Endometrial microvascular endothelial cells (primary cell): Measurements from ENCODE around the gene INPP5D. TPM values are rescaled to one million over a fixed set of nuclear protein-coding genes. Genes with fewer than 3 reads are reported as not detected.

Source experiments
- in situ Hi-C: cut with HindIII; loops from 2 replicates; pipeline ENCODE4 v1.10.0; 2017; ENCODE audit warnings: low sequenced_read_pairs, low pct_unique_long_range_greater_than_20kb; ENCODE audit errors: inconsistent ontology term
- total RNA-seq: library from RNA; depleted of rRNA; stranded (reverse); fragments of >200 nt; gene quantifications from one replicate; pipeline ENCODE4 v1.2.3, GENCODE V29; 2015; ENCODE audit errors: inconsistent ontology term

Gene INPP5D
- total RNA-seq, 1 donor from 2014 or later, result 17.1 TPM

DNA sequence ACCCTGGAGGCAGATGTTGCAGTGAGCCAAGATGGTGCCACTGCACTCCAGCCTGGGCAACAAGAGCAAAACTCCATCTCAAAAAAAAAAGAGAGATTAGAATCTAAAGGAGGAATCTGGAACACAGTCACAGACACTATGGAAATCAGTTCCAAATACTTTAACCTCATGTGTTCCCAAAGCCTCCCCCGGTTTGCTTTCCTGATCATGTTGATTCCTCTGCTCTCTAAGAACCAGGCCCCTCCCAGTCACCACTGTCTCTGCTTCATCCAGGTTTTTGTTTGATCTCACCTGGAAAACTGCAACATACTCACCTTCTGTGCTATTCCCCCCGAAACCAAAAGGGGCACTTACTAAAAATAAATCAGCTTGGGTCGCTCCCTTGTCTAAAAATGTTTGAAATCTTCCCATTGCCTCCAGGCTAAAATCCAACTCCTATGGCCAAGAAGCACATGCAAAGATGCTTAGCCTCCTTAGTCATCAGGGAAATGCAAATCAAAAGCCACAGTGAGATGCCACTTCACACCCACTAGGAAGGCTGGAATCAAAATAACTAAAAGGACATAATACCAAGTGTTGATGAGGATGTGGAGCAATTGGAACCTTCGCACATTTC lies 33.8 kb upstream of the INPP5D start:
- in situ Hi-C loops, result no loop called here

DNA sequence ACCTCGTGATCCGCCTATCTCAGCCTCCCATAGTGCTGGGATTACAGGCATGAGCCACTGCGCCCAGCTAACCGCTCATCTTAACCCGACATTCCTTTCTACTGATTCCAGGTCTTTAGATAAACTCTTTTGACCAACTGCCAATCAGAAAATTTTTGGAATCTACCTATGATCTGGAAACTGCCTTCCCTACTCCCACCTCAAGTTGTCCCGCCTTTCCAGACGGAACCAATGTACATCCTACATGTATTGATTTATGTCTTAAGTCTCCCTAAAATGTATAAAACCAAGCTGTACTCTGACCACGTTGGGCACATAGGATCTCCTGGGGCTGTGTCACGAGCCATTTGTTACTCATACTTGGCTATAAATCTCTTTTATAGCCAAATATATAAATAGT lies 30.8 kb upstream of the INPP5D start:
- in situ Hi-C loops, result no loop called here

DNA sequence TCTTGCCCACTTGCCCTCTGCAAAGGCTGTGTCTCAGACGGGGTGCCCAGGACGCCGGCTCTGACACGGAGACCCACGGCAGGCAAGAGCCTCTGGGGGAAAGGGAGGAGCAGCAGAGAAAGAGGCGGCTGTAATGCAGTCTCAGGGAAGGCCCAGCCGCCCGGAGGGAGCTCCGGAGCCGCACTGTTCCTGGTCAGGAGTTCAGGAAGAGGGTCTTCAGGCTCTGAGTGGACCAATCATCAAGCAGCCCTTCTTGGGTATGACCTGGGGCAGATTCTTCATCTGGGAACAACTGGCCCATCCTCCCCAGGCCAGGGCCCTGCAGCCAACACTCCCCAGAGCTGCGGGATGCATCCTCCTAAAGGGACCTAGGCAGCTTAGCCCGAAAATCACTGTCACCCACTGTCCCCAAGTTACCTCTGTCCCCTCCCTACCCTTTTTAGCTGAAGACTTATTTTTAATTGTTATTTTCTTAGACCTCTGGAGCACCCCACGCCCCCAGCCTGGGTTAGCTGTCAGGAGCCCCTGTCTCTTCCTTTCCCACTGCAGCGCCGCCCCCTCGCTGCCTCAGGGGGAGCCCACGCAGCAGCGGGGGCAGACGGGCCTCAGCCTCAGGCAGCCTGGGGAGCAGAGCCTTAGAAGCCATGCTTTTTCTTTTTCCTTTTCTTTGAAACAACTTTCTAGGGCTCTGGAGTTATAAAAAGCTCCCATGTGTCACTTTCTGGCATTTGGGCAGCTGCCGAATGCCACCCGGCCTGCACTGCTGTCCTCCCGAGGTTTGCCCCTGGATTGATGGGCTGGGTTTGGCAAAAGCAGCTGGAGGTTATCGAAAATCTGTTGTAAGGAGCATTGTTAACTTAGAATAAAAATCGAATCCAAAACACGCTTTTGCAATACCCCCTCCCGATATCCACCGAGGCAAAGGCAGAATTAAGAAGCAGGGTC lies 28.3 kb upstream of the INPP5D start:
- in situ Hi-C loops, result no loop called here

DNA sequence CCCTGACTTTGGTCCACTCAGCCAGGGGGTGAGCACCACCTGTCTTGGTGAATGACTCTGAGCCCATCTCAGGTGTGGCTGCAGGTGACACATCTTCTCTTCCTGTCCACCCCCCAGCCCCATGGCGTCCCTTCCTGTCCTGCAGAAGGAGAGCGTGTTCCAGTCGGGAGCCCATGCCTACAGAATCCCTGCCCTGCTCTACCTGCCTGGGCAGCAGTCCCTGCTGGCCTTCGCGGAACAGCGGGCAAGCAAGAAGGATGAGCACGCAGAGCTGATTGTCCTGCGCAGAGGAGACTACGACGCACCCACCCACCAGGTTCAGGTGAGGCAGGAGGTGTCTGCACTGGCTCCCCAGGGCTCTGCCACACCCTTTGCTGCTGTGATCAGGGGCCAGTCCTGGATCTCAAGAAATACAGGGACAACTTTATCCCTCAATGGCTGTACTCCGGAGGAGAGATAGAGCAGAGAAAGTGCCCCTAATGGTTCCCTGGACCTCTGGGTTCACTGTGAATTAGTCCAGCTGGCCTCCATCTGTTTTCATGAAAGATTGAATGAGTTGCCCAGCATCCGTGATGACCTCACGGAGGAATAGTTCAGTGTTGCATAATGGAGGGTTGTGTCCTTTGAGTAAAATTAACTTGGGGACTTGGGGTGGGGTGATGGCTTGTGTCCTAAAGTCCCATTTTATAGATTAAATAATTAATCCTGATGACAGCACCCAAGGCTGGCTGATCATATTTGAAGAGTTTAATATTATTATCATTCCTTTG lies 27.4 kb upstream of the INPP5D start, which contains the start of gene NEU2:
Gene NEU2 (plus strand): TSS at position 122 of the 770 bp plus-strand sequence. CDS start 0 bp downstream, at position 122.
- in situ Hi-C loops, result no loop called here

DNA sequence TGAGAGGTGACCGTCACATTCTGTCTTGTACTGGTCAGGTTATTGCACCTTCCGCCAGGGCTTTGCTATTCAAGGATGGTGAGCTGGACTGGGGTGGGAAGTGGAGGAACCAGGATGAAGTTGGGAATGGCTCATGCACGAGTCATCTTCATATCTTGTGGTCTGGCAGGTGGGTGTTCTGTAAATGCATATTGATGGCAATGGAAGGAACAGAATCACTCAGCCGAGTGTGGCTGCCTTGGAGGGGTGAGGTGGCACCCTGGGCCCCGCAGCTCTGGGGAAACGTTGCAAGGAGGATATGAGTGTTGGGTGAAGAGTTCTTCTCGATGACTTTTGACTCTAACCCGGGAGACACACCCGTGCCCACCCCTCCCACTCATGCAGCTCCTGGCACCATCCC lies 26.5 kb upstream of the INPP5D start:
- in situ Hi-C loops, result no loop called here

DNA sequence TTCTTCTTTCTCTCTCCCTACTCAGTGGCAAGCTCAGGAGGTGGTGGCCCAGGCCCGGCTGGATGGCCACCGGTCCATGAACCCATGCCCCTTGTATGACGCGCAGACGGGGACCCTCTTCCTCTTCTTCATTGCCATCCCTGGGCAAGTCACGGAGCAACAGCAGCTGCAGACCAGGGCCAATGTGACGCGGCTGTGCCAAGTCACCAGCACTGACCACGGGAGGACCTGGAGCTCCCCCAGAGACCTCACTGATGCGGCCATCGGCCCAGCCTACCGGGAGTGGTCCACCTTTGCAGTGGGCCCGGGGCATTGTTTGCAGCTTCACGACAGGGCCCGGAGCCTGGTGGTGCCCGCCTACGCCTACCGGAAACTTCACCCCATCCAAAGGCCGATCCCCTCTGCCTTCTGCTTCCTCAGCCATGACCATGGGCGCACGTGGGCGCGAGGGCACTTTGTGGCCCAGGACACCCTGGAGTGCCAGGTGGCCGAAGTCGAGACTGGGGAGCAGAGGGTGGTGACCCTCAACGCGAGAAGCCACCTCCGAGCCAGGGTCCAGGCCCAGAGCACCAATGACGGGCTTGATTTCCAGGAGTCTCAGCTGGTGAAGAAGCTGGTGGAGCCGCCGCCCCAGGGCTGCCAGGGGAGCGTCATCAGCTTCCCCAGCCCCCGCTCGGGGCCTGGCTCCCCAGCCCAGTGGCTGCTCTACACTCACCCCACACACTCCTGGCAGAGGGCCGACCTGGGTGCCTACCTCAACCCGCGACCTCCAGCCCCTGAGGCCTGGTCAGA lies 25.9 kb upstream of the INPP5D start:
- in situ Hi-C loops, result no loop called here

DNA sequence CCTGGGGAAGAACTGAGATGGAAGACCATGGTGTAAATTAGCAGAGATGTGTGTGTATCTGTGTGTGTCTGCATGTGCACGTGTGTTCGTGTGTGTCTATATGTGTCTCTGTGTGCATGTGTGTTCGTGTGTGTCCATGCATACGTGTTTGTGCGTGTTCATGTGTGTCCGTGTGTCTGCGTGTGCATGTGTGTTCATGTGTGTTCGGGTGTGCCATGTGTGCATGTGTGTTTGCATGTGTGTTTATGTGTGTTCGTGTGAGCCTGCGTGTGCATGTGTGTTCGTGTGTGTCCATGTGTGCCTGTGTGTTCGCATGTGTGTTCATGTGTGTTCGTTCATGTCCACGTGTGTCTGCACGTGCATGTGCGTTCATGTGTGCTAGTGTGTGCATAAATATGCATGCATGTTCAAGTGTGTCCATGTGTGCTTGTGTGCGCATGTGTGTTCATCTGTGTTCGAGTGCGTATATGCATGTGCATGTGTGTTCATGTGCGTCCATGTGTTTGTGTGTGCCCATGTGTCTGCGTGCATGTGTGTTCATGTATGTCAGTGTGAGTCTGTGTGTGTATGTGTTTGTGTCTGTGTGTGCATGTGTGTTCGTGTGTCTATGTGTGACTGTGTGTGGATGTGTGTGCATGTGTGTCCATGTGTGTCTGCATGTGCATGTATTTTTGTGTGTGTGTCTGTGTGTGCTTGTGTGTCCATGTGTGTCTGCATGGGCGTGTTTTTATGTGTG lies 24.5 kb upstream of the INPP5D start:
- in situ Hi-C loops, result no loop called here

DNA sequence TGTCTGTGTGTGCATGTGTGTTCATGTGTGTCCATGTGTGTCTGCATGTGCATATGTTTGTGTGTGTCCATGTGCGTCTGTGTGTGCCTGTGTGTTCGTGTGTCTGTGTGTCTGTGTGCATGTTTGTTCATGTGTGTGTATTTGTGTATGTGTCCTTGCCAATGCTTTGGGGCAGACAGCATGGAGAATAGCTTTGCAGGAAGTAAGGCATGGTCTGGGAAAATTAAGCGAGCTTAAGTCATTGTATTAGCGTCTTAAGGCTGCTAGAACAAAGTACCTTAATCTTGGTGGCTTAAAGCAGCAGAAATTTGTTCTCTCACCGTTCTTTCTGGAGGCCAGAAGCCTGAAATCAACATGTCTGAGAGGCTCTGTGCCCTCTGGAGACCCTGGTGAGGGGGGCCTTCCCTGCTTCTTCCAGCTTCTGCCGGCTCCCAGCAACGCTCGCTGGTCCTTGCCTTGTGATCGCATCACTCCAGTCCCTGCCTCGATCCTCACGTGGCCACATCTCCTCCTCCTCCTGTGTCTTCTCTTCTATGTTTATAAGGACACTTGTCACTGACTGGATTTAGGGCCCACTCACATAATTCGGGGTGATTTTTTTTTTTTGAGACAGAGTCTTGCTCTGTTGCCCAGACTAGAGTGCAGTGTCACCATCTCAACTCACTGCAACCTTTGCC lies 23.8 kb upstream of the INPP5D start:
- in situ Hi-C loops, result no loop called here

DNA sequence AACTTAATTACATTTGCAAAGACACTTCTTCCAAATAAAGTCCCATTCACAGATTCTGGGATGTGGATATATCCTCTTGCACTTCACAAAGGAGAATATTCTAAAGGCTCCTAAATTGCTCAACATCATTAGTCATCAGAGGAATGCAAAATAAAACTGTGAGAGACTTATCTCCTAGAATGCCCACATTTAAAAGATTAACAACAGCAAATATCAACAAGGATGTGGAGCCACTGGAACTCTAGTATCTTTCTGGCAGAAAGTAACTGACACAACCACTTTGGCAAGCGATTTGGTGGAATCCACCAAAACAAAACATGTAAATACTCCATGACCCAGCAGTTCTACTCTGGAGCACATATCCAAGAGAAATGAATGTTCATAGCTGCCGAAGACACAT lies 23.1 kb upstream of the INPP5D start:
- in situ Hi-C loops, result no loop called here

DNA sequence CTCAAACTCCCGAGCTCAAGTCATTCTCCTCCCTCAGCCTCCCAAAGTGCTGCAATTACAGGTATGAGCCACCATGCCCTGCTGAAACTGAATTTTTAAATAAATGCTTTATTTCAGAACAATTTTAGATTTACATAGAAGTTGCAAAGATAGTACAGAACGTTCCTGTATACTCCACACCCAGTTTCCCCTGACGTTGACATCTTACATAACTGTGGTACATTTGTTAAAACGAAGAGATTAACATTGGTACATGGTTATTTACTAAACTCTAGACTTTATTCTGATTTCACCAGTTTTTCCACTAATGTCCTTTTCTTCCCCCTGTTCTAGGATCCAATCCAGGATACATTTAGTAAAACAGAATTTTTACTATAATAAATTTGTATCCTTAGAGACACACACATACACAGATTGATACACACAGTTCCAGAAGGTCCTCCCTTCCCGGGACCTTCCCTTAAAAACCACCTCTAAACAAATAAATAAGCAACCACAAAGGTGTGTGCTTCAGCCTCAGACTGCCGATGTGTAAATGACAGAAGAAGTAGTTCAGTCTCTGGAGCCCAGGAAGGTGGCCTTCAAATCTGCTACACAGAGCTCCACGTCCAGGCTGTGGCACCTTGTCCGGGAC lies 20.8 kb upstream of the INPP5D start:
- in situ Hi-C loops, result no loop called here

DNA sequence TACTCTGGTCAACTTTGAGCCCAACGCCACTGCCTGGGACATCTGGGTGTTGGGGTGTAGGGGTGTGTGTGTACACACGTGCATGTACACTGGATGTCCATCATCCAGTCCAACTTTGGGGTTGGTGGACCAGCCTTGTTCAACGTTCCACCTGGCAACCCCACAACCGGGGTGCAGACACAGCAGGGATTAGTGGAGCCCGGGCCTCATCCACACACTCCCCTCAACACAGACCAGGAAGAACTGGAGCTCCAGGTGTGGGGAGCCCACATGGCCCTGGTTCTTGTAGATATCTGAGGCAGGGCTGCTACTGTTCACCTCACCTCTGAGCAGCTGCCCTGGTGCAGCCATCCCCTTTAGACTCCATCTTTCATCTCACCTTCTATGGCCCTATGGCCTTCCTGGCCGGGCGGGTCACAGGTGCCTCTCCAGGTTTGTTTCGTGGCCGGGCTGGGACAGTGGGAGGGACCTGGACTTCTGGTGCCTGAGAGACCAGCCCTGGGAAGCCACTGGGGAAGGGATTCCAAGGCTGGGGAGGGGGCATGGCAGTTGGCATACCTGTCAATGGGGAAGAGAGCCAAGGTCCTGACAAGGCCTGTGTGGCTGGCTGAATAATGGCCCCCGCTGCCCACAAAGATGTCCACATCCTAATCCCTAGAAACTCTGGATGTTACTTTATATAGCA lies 20.2 kb upstream of the INPP5D start:
- in situ Hi-C loops, result no loop called here

DNA sequence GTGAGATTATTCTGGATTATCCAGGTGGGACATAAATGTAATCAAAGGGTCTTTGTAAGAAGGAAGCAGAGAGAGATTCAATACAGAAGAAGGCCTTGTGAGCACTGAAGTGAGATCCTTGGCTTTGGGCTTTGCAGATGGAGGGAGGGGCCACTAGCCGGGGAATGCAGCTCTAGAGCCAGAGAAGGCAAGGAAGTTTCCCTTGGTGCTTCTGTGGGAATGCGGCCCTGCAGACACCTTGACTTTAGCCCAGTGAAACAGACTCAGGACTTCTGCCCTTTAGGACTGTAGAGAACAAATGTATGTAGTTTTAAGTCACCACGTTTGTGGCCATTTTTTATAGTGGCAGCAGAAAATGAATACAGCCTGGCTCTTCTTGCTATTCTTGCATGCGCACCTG lies 19.6 kb upstream of the INPP5D start:
- in situ Hi-C loops, result no loop called here

DNA sequence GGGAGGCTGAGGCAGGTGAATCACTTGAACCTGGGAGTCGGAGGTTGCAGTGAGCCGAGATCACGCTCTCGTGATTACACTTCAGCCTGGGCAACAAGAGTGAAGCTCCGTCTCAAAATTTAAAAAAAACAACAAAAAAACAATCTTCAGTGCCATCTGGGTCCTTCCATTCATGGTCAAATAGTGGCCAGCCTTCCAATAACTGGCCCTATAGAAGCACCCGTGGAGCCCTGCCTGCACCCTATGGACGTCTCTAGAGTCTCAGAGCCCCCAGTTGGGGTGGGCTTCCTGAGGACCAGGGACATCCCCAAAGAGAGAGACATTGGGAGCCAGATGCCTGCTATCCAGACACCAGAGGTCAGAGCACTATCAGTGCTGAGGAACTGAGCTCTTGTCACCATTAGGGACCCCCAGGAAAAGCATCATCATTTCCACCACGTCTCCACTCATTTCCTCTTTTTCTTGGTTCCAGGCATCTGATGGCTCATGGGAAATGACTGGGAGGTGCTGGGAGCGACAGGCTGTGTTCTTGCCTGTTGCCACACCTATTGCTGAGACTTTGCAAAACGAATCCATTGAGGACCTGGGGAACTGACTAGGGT lies 18.3 kb upstream of the INPP5D start:
- in situ Hi-C loops, result no loop called here

DNA sequence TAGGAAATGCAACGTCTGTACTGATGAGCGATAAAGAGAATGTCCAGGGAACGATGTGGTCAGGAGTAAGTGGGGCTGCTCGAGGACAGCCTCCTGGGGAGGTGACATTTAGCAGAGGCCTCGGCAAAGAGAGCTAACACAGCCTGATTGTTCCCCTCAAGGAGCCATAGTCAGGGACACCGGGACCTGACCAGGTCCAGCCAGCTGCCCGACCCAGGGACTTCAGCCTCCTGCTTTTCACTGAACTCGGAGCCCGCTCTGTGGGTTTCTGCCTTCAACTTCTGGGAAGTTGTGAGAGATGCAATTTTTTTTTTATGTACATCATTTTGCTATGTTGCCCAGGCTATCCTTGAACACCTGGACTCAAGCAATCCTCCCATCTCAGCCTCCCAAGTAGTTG lies 17.6 kb upstream of the INPP5D start:
- in situ Hi-C loops, result no loop called here

DNA sequence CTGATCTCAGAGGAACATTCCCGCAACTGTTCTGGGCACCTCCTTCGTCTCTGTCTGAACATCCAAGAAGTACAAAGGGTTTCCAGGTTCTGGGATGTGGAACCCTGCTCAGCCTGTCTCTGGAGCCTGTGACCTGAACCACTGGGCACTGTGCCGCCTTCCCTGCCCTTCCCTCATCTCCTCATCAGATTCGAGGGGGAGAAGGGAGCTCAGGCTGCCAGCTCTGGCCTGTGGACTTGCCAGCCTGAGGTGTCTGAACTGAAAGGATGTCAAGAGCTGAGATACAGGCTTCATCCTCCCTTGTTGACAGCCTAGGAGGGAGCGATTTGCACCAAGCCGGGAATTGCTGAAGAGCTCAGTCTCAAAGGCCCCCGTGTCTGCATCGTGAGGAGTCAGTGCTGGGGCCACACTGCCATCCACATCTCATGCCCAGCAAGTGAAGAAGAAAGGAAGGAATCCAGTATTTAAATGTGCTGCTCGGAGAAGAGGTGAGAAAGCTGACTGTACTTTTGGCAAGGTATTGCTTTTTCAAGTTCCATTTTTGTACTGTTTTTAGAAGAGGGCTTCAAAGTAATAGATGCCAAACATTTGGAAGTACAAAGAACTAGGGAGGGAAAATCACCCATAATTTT lies 15.1 kb upstream of the INPP5D start:
- in situ Hi-C loops, result no loop called here

DNA sequence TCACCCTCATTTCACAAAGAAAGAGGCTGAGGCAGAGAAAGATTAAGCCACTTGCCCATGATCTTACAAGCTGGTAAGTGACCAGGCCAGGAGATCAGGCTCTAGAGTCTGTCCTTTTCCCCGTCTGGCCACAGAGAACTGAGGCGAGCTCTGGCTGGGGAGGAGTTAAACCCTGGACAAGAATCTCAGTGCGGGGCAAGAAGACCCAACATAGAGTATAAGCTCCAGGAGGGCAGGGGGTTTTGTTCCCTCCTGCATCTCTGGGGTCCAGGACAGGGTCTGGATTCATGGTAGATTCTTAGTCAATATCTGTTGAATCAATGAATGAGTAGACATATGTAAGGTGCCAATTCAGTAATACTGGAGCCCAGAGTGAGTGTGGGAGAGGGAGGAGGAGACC lies 12.9 kb upstream of the INPP5D start:
- in situ Hi-C loops, result no loop called here
